ENCODE results near the gene AHNAK. TPM values are rescaled to one million over a fixed set of nuclear protein-coding genes. Genes with fewer than 3 reads are reported as not detected.

AHNAK gene
- polyA plus RNA-seq, 2 of the 4 experiments (the other 2 are of a cell fraction): 43.3 to 82.0 TPM

DNA sequence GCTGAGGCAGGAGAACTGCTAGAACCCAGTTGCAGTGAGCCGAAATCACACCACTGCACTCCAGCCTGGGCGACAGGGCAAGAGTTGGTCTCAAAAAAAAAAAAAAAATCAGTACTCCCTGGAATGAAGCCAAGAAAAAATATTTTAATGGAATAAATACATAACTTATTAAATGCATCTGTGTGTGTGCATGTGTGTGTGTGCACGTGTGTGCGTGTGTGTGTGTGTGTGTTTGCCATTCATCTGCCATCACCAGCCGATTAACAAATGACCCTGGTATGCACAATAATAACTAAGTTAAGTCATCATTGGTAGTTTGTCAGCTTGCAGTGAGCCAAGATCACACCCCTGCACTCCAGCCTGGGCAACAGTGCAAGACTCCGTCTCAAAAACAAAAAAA, 162.8 kb downstream of the AHNAK start (continued):
- no peak for TF ChIP-seq NFE2L2 (conservative IDR thresholded peaks at IDR 0.05; ENCODE audit: low read length)

Small RNA genes lying within 50 kb of the gene (small RNA-seq; reads per million reads assigned to genes)
- gene EEF1G (0 reads per million in 6 experiments), gene MIR6747 (0 to 1.4 (median 0) reads per million in 6 experiments)

Other genes with a start within 250 kb of the AHNAK start
- gene SCGB1D4, start 247.7 kb downstream of the AHNAK start, polyA plus RNA-seq (2011; rRNA removed): not detected in 2 replicates
- gene SCGB1D4, start 247.7 kb downstream of the AHNAK start, polyA plus RNA-seq (2017; fragmentation: RNase III; extraction: RNeasy Plus Mini Kit Qiagen cat#74134 plus additional on column Dnase treatment): not detected in 3 replicates
- 13.6 and 19.5 TPM in 2 replicates for gene ASRGL1, start 209.4 kb downstream of the AHNAK start, polyA plus RNA-seq (2011; rRNA removed)
- 12.5 to 13.5 TPM (median 12.7 TPM) in 3 replicates for gene ASRGL1, start 209.4 kb downstream of the AHNAK start, polyA plus RNA-seq (2017; fragmentation: RNase III; extraction: RNeasy Plus Mini Kit Qiagen cat#74134 plus additional on column Dnase treatment)
- 0.47 TPM in 1 of 2 replicates, not detected in the other for gene SCGB1A1, start 127.8 kb downstream of the AHNAK start, polyA plus RNA-seq (2011; rRNA removed)
- gene SCGB1A1, start 127.8 kb downstream of the AHNAK start, polyA plus RNA-seq (2017; fragmentation: RNase III; extraction: RNeasy Plus Mini Kit Qiagen cat#74134 plus additional on column Dnase treatment): not detected in 3 replicates
- 1,728 and 1,795 TPM in 2 replicates for gene EEF1G, start 27.1 kb upstream of the AHNAK start, polyA plus RNA-seq (2011; rRNA removed)
- gene EEF1G, start 27.1 kb upstream of the AHNAK start, polyA plus RNA-seq (2017; fragmentation: RNase III; extraction: RNeasy Plus Mini Kit Qiagen cat#74134 plus additional on column Dnase treatment): 1,570 to 1,588 TPM (median 1,580 TPM) in 3 replicates
- 12.9 and 15.5 TPM in 2 replicates for gene TUT1, start 44.7 kb upstream of the AHNAK start, polyA plus RNA-seq (2011; rRNA removed)
- 9.9 to 11.7 TPM (median 11.1 TPM) in 3 replicates for gene TUT1, start 44.7 kb upstream of the AHNAK start, polyA plus RNA-seq (2017; fragmentation: RNase III; extraction: RNeasy Plus Mini Kit Qiagen cat#74134 plus additional on column Dnase treatment)
- 21.8 and 44.3 TPM in 2 replicates for gene MTA2, start 55.1 kb upstream of the AHNAK start, polyA plus RNA-seq (2011; rRNA removed)
- 79.3 to 85.0 TPM (median 84.5 TPM) in 3 replicates for gene MTA2, start 55.1 kb upstream of the AHNAK start, polyA plus RNA-seq (2017; fragmentation: RNase III; extraction: RNeasy Plus Mini Kit Qiagen cat#74134 plus additional on column Dnase treatment)
- 15.2 and 19.7 TPM in 2 replicates for gene EML3, start 66.0 kb upstream of the AHNAK start, polyA plus RNA-seq (2011; rRNA removed)
- gene EML3, start 66.0 kb upstream of the AHNAK start, polyA plus RNA-seq (2017; fragmentation: RNase III; extraction: RNeasy Plus Mini Kit Qiagen cat#74134 plus additional on column Dnase treatment): 21.4 to 28.0 TPM (median 27.2 TPM) in 3 replicates
- 0.92 and 1.6 TPM in 2 replicates for gene ROM1, start 66.5 kb upstream of the AHNAK start, polyA plus RNA-seq (2011; rRNA removed)
- 2.8 to 3.7 TPM (median 3.2 TPM) in 3 replicates for gene ROM1, start 66.5 kb upstream of the AHNAK start, polyA plus RNA-seq (2017; fragmentation: RNase III; extraction: RNeasy Plus Mini Kit Qiagen cat#74134 plus additional on column Dnase treatment)
- gene B3GAT3, start 75.2 kb upstream of the AHNAK start, polyA plus RNA-seq (2011; rRNA removed): 19.0 and 20.5 TPM in 2 replicates
- 38.1 to 41.0 TPM (median 40.9 TPM) in 3 replicates for gene B3GAT3, start 75.2 kb upstream of the AHNAK start, polyA plus RNA-seq (2017; fragmentation: RNase III; extraction: RNeasy Plus Mini Kit Qiagen cat#74134 plus additional on column Dnase treatment)
- 215 and 308 TPM in 2 replicates for gene GANAB, start 99.8 kb upstream of the AHNAK start, polyA plus RNA-seq (2011; rRNA removed)
- 206 to 220 TPM (median 214 TPM) in 3 replicates for gene GANAB, start 99.8 kb upstream of the AHNAK start, polyA plus RNA-seq (2017; fragmentation: RNase III; extraction: RNeasy Plus Mini Kit Qiagen cat#74134 plus additional on column Dnase treatment)
- 9.7 and 12.3 TPM in 2 replicates for gene INTS5, start 106.5 kb upstream of the AHNAK start, polyA plus RNA-seq (2011; rRNA removed)
- gene INTS5, start 106.5 kb upstream of the AHNAK start, polyA plus RNA-seq (2017; fragmentation: RNase III; extraction: RNeasy Plus Mini Kit Qiagen cat#74134 plus additional on column Dnase treatment): 11.2 to 11.8 TPM (median 11.3 TPM) in 3 replicates
- 89.1 and 91.7 TPM in 2 replicates for gene C11orf98, start 118.4 kb upstream of the AHNAK start, polyA plus RNA-seq (2011; rRNA removed)
- gene C11orf98, start 118.4 kb upstream of the AHNAK start, polyA plus RNA-seq (2017; fragmentation: RNase III; extraction: RNeasy Plus Mini Kit Qiagen cat#74134 plus additional on column Dnase treatment): 128 to 161 TPM (median 140 TPM) in 3 replicates
- 5.4 and 5.7 TPM in 2 replicates for gene CSKMT, start 118.5 kb upstream of the AHNAK start, polyA plus RNA-seq (2011; rRNA removed)
- 12.9 to 18.2 TPM (median 14.3 TPM) in 3 replicates for gene CSKMT, start 118.5 kb upstream of the AHNAK start, polyA plus RNA-seq (2017; fragmentation: RNase III; extraction: RNeasy Plus Mini Kit Qiagen cat#74134 plus additional on column Dnase treatment)
- 13.9 and 20.2 TPM in 2 replicates for gene UQCC3, start 124.9 kb upstream of the AHNAK start, polyA plus RNA-seq (2011; rRNA removed)
- gene UQCC3, start 124.9 kb upstream of the AHNAK start, polyA plus RNA-seq (2017; fragmentation: RNase III; extraction: RNeasy Plus Mini Kit Qiagen cat#74134 plus additional on column Dnase treatment): 27.8 to 31.1 TPM (median 28.7 TPM) in 3 replicates
- gene LBHD1, start 125.5 kb upstream of the AHNAK start, polyA plus RNA-seq (2011; rRNA removed): 4.1 and 5.3 TPM in 2 replicates
- gene LBHD1, start 125.5 kb upstream of the AHNAK start, polyA plus RNA-seq (2017; fragmentation: RNase III; extraction: RNeasy Plus Mini Kit Qiagen cat#74134 plus additional on column Dnase treatment): 4.9 to 8.3 TPM (median 6.8 TPM) in 3 replicates
- 56.8 and 120 TPM in 2 replicates for gene UBXN1, start 132.3 kb upstream of the AHNAK start, polyA plus RNA-seq (2011; rRNA removed)
- 110 to 117 TPM (median 117 TPM) in 3 replicates for gene UBXN1, start 132.3 kb upstream of the AHNAK start, polyA plus RNA-seq (2017; fragmentation: RNase III; extraction: RNeasy Plus Mini Kit Qiagen cat#74134 plus additional on column Dnase treatment)
- gene LRRN4CL, start 142.7 kb upstream of the AHNAK start, polyA plus RNA-seq (2011; rRNA removed): 0.03 and 0.04 TPM in 2 replicates
- gene LRRN4CL, start 142.7 kb upstream of the AHNAK start, polyA plus RNA-seq (2017; fragmentation: RNase III; extraction: RNeasy Plus Mini Kit Qiagen cat#74134 plus additional on column Dnase treatment): 0.03 to 0.08 TPM (median 0.08 TPM) in 3 replicates
- 63.9 and 101 TPM in 2 replicates for gene BSCL2, start 160.6 kb upstream of the AHNAK start, polyA plus RNA-seq (2011; rRNA removed)
- gene BSCL2, start 160.6 kb upstream of the AHNAK start, polyA plus RNA-seq (2017; fragmentation: RNase III; extraction: RNeasy Plus Mini Kit Qiagen cat#74134 plus additional on column Dnase treatment): 63.0 to 72.4 TPM (median 64.5 TPM) in 3 replicates
- not detected in 2 replicates for gene GNG3, start 160.9 kb upstream of the AHNAK start, polyA plus RNA-seq (2011; rRNA removed)
- 0.15 TPM in 1 of 3 replicates, not detected in the others for gene GNG3, start 160.9 kb upstream of the AHNAK start, polyA plus RNA-seq (2017; fragmentation: RNase III; extraction: RNeasy Plus Mini Kit Qiagen cat#74134 plus additional on column Dnase treatment)
- gene HNRNPUL2, start 180.7 kb upstream of the AHNAK start, polyA plus RNA-seq (2011; rRNA removed): 31.4 and 31.6 TPM in 2 replicates
- gene HNRNPUL2, start 180.7 kb upstream of the AHNAK start, polyA plus RNA-seq (2017; fragmentation: RNase III; extraction: RNeasy Plus Mini Kit Qiagen cat#74134 plus additional on column Dnase treatment): 71.3 to 79.5 TPM (median 74.4 TPM) in 3 replicates
- gene TTC9C, start 181.7 kb upstream of the AHNAK start, polyA plus RNA-seq (2011; rRNA removed): 42.6 and 44.0 TPM in 2 replicates
- gene TTC9C, start 181.7 kb upstream of the AHNAK start, polyA plus RNA-seq (2017; fragmentation: RNase III; extraction: RNeasy Plus Mini Kit Qiagen cat#74134 plus additional on column Dnase treatment): 32.6 to 34.1 TPM (median 33.5 TPM) in 3 replicates
- gene ZBTB3, start 207.4 kb upstream of the AHNAK start, polyA plus RNA-seq (2011; rRNA removed): 3.0 and 3.1 TPM in 2 replicates
- gene ZBTB3, start 207.4 kb upstream of the AHNAK start, polyA plus RNA-seq (2017; fragmentation: RNase III; extraction: RNeasy Plus Mini Kit Qiagen cat#74134 plus additional on column Dnase treatment): 1.4 to 2.2 TPM (median 2.0 TPM) in 3 replicates
- gene POLR2G, start 214.8 kb upstream of the AHNAK start, polyA plus RNA-seq (2011; rRNA removed): 308 and 324 TPM in 2 replicates
- 186 to 199 TPM (median 188 TPM) in 3 replicates for gene POLR2G, start 214.8 kb upstream of the AHNAK start, polyA plus RNA-seq (2017; fragmentation: RNase III; extraction: RNeasy Plus Mini Kit Qiagen cat#74134 plus additional on column Dnase treatment)
- gene TAF6L, start 224.6 kb upstream of the AHNAK start, polyA plus RNA-seq (2011; rRNA removed): 14.0 and 17.5 TPM in 2 replicates
- 20.8 to 23.5 TPM (median 22.7 TPM) in 3 replicates for gene TAF6L, start 224.6 kb upstream of the AHNAK start, polyA plus RNA-seq (2017; fragmentation: RNase III; extraction: RNeasy Plus Mini Kit Qiagen cat#74134 plus additional on column Dnase treatment)
- 64.7 and 105 TPM in 2 replicates for gene TMEM179B, start 240.6 kb upstream of the AHNAK start, polyA plus RNA-seq (2011; rRNA removed)
- gene TMEM179B, start 240.6 kb upstream of the AHNAK start, polyA plus RNA-seq (2017; fragmentation: RNase III; extraction: RNeasy Plus Mini Kit Qiagen cat#74134 plus additional on column Dnase treatment): 57.6 to 64.4 TPM (median 62.8 TPM) in 3 replicates
- 20.6 and 26.5 TPM in 2 replicates for gene TMEM223, start 245.2 kb upstream of the AHNAK start, polyA plus RNA-seq (2011; rRNA removed)
- 20.1 to 24.3 TPM (median 23.5 TPM) in 3 replicates for gene TMEM223, start 245.2 kb upstream of the AHNAK start, polyA plus RNA-seq (2017; fragmentation: RNase III; extraction: RNeasy Plus Mini Kit Qiagen cat#74134 plus additional on column Dnase treatment)

All from A549 (cell line).